Stromal cell of bone marrow (primary cell): ENCODE measurements around the gene GTF2H3.
A peak's percentile ranks its signal among the peaks of the same experiment; 100 is the strongest.

ENCODE experiments used
- DNase-seq: peaks from one replicate; pipeline ENCODE4 v3.0.0-alpha.2; 2012; ENCODE audit warnings: low read depth

Gene GTF2H3

DNA sequence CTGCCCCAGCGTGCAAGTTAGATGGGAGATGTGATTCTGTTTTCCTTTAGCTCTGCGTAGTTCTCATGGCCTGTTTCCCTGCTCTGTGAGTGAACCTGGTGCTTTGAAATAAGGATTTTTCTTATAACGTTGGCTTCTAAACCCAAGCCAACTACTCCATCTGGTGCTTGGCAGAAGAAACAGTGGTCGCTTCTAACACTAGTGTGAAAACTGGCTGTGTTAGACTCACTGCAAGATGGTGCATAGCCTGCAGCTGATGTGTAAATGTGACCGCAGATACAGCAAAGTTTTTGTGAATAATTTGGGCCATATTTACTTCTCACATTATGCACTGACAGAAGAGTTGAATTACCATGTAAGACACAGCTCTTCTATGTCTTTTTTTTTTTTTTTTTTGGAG, 12.2 kb downstream of the GTF2H3 start:
- no peak for DNase-seq

DNA sequence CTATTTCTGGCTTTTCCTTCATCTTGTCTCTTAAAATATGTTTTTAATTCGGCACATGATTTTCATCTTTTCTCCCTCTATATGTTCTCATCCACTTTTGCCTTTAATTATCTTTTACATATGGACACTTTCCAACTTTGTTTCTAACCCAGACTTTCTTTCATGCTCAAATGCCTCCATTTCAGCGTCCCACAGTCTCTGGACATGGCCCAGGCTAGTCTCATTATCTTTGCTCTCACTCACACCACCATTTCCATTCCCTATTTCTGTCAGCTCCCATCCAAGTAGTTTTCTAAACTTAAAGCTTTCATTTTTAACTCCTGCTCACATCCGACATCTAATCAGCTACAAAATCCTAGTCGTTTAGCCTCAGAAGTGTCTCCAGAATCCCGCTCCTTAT, 14.8 kb downstream of the GTF2H3 start:
- no peak for DNase-seq

DNA sequence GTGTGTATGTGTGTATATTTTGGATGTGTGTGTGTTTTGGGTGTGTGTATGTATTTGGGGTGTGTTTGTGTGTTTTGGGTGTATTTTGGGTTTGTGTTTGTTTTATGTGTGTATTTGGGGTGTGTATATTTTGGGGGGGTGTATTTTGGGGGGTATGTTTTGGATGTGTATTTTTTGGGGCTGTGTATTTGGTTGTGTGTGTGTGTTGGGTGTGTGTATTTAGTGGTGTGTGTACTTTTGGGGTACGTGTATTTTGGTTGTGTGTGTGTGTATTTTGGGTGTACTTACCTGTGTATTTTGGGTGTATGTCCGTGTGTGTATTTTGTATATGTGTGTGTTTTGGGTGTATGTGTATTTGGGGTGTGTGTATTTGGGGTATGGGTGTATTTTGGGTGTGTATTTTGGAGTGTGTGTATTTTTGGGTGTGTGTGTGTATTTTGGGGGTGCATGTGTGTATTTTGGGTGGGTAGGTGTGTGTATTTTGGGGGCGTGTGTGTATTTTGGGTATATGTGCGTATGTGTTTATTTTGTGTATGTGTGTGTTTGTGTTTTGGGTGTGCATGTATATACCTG, 20.6 kb downstream of the GTF2H3 start:
- no peak for DNase-seq

DNA sequence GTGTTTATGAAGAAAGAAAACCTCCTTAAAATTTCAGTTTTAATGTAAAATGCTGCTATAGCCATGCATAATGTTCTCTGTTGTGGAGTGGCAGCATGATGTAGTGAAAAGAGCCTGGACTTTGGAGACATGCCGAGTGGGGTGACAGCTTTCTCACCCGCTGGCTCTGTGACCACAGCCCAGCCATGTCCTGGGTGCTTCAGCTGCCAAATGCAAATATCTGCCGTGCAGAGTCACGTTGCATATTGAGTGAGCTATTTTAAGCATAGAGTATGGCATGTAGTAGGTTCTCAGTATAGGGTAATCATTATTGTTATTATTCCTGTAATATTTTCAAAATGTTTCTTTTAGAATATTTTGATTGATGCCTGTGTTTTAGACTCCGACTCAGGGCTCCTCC, 21.8 kb downstream of the GTF2H3 start:
- DNase-seq: no peak

DNA sequence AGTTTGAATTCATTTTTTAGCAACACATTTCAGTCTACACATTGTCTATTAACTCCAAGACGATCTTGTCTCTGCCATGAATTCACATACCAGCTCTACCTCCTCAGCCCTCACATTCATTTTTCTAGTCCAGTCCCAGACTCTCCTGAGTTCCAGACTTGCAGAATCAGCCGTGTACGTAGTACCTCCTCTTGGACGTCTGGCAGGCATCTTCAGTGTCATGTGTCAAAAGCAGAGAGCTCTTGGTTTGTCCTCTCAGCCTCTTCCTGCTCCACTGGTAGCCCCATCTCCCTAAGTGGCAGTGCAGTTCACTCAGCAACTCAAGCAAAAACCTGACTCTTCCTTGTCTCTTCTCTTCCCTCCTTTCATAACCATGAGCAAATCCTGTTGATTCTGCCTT, 22.8 kb downstream of the GTF2H3 start:
- no peak for DNase-seq

DNA sequence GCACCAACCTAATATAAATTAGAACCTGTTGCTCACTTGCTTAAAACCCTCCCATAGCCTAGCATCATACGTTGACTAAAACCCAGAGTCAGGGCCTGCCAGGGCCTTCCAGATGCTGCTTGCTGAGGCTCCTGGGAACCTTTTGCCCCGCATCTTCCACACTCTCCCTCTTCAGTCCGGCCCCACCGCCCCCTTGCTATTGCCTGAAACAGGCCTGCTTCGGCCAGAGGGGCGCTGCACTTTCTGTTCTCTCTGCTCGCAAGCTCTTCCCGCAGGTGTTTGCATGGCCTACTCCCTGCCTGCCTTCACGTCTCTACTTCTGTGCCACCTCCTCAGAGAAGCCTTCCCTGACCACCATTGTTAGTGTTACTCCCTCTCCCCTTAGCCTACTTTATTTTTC, 23.6 kb downstream of the GTF2H3 start:
- DNase-seq: no peak

DNA sequence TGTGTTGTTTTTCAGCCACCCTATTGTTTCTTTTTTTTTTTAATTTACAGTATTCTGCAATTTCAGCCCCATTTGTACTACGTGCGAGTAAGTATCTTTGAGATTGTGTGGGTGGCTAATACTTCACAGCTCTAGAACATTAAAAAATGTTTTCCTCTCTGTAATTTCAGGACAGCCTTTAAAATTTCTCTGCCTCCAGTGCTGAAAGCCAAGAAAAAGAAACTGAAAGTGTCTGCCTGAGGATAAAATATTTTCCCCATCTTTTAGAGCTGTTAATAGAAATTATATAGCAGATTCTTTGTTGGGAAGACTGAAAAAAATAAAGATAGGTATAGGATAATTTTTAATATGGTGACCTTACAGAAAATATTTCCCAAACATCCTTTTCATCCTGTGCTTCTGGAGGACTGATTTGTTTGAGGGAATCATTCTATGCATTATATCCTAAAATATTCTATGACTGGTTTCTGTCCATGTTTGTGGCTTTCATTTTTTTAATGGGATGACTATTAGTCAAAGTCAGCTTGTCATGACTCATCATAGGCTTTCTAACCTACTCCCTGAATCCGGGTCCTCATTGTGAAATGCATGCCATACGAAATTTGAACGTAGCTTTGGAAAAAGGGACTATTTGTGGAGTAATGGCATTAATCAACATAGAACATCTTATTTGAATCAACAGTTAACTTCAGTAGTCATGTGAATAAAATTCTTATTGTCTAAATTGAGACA, 26.5 kb downstream of the GTF2H3 start:
- peak; percentile 92 for DNase-seq

DNA sequence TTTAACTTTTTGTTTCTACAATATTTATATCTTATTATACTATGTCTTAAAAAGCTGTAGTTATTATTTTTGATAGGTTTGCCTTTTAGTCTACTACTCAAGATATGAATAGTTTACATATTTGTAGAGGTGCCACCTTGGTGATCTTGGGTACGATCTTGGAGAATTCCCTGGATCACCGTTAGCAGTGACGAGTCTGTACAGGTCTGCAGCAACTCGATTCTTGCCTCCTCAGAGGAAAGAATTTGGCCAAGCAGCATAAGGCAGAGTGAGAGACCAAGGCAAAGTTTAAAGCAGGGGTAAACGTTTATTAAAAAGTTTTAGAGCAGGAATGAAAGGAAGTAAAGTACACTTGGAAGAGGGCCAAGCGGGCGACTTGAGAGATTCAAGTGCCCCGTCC, 34.1 kb downstream of the GTF2H3 start:
- no peak for DNase-seq

DNA sequence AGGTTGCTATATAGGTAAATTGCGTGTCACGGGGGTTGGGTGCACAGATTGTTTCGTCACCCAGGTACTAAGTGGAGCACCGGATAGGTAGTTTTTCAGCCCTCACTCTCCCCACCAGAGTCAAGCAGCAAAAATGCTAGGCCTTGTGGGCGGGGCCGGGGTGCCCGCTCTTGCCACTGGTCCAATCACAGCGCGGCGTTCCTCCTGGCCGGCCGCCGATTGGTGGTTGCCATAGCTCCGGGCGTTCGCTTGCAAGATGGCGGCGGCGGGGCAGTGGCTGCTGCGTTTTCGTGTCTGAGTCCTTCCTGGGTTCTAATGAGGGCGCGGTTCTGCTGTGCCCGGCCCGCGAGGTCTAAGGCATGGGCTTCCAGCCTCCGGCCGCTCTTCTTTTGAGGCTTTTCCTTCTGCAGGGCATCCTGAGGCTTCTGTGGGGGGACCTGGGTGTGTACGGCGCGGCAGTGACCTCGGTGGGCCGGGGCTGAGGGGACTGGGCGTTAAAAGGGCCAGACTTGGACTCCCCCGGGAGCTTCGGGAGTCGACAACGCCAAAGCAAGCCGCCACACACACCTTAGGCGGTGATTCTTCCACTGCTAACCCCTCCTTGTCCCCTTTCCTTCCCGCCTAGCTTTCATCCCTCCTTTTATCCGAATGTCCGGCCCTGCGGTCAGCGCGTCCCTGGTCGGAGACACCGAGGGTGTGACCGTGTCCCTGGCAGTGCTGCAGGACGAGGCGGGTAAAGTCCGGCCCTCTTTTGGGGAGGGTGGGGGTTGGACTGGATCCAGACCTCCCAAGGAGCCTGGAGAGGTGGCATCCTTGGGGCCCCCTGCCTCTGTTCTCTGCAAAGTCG, 37.5 kb downstream of the GTF2H3 start, which contains the start of gene TCTN2:
TSS of gene TCTN2 (plus strand) at position 232 of the 847 bp plus-strand sequence. CDS start at position 360, 128 bp downstream.
- DNase-seq: peak; percentile 88

DNA sequence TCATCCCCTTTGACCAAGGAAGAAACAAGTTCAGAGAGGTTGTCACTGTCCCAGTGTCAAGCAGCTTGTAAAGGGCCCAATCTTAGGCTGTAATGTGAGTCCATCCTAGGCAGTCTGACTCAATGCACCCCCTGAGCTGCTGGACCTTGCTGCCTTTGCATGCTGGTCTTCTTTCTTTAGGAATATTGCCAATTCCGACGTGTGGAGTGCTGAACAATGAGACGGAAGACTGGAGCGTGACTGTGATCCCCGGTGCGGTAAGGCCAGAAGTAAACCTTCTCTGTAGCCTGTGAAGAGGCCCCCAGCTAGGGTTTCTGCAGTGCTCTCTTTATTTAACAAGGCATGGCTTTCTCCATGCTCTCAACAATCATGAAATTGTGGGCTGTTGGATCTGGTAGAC, 38.2 kb downstream of the GTF2H3 start:
- no peak for DNase-seq

DNA sequence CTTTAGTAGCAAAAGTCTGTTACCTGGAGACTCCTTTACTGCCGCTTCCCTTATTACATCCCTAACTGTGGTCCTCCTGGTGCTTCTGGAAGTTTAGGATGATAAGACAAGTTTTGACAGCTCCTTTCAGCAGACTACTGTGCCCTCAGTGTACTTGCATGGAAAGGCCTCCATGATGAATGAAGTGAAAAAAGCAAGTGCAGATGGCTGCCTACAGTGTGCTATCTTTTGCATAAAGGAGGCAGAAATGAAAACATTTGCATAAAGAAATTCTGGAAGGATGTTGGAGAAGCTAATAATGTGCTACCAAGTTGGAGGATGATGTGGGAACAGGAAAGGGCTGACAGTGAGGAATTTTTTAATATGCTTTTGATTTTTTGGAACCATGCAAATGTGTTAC, 41.8 kb downstream of the GTF2H3 start:
- no peak for DNase-seq

DNA sequence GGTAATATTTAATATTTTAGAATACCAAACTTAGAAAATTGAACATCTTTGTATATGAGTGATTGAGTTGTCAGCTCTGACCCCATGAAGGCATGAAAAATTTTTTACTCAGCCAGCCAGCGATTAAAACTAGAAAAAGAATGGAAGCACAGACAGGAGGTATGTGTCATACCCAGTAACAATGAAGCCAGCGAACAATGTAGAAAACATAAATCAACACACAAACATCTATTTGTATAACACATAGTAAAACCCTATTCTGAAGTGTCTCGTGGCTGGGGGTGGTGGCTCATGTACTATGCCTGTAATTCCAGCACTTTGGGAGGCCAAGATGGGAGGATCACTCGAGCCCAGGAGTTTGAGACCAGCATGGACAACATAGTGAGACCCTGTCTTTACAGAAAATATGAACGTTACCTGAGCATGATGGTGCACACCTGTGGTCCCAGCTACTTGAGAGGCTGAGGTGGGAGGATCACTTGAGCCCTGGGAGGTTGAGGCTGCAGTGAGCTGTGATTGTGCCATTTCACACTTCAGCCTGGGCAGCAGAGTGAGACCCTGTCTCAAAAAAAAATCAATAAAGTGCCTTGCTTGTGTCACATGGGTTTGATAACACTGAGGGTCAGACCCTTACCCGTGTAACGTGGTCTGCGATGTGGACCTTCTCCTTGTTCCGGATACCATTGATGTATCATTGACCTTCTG, 43.1 kb downstream of the GTF2H3 start:
- no peak for DNase-seq

DNA sequence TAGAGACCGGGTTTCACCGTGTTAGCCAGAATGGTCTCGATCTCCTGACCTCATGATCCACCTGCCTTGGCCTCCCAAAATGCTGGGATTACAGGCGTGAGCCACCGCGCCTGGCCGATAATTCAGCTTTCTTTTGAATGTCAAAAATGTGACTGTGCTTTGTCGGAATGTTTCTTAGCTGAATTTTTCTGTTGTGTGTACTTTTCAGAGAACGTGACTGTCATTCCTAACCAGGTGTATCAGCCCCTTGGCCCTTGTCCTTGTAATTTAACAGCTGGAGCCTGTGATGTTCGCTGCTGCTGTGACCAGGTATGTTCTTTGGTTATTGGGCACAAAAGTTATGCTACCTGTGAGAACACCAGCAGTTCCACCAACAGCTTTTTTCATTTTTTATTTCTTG, 45.4 kb downstream of the GTF2H3 start:
- no peak for DNase-seq

DNA sequence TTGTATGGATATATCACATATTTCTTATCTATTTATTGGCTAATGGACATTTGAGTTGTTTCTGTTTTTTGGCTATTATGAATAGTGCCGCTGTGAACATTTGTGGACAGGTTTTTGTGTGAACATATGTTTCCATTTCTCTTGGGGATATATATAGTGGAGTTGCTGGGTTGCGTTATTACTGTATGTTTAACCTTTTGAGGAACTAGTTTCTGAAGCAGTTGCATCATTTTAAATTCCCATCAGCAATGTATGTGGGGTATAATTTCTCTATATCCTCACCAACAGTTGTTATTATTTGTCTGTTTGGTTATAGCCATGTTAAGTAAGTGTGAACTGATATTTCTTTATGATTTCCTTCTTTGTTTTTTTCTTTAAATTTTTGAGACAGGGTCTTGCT, 48.0 kb downstream of the GTF2H3 start:
- no peak for DNase-seq

DNA sequence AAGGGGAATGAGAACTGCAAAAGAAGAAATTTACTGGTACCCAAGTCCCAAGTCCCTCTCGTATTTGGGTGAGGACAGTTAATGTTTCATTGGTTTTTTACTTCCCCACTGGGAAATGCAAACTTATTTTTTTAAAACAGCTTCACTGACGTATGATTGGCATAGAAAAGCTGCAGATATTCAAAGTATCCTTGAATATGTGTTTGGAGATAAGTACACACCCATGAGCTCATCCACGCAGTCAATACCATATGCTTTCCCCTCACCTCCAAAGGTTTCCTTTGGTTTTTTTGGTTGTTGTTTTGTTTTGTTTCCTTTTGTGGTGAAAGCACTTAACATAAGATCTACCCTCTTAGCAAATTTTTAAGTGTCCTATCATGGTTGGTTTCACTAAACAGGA, 50.3 kb downstream of the GTF2H3 start:
- no peak for DNase-seq

DNA sequence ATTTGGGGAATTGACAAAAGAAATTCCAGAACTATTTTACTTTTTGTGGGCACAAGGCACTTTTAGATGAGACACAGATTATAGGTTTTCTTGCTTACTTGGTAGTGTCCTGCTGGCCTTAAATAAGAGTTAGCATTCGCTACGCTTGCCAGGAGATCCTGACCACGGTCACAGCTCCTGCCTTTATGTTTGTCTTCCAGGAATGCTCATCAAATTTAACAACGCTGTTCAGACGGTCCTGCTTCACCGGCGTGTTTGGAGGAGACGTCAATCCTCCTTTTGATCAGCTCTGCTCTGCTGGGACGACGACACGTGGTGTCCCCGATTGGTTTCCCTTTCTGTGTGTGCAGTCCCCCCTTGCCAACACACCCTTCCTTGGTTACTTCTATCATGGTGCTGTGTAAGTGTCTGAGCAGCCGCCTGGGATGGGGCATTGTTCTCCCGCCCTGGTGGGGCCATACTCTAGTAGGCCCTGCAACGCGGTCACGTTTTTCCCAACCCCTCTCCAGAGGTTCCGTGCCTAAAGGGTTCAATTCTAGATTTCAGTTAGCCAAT, 53.1 kb downstream of the GTF2H3 start:
- no peak for DNase-seq

DNA sequence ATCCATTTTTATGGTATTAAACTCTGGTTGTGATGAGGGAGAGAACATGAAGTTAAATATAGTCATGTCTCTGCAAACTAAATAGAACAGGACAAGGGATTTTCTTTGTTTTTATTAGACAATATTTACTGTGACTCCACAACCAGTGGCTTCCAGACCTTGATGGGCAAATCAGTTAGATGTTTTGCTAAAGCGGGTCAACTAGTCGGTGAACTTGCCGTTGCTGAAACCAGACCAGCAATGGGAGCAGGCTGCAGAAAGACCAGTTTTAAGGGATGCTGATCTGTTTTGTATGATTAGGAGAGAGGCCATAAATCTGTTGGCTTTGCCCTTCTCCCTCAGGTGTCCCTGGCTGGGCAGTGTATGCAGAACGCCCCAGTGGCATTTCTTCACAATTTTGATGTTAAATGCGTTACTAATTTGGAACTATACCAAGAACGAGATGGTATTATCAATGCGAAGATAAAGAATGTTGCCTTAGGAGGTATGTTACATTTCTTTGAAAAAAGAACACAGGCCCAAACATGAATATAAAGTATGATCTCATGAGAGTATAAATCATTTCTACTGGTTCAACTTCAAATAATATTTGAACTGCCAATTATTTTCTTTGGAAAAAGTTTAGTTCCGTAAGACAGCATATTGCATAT, 56.7 kb downstream of the GTF2H3 start:
- no peak for DNase-seq

DNA sequence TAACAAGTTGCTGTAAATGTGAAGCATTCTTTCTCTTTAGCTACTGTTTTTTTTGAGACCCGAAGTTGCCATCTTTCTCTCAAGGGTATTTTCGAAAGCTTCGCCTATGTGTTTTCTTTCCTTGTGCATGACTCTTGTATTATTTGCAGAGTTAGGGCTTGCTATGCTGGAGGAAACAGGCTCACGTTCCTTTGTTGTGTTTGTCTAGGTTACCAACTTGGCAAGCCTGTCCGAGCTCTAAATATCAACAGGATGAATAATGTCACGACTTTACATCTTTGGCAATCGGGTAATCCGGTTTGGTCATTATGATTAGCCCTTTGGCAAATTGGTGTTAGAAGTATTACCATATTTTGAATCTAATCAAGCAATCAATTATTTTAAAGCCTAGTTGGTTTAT, 62.6 kb downstream of the GTF2H3 start:
- no peak for DNase-seq

DNA sequence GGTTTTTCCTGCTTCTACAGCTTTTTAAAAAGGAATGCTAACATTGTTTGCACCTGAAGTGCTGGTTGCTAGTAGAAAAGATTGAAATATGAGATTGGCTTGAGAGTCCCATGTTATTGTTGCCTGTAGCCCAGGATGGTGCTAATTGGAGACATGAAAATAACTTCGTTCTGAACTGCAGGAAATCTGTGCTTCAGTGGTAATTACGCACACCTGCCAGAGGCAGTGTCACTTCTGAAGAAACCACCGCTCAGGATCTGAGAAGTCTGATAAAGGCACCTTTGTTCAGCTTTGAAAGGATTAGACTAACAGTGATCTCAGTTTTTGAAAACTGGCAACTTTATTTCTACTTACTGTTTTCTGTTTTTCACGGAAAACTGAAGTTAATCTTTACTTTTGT, 63.0 kb downstream of the GTF2H3 start:
- DNase-seq: no peak

DNA sequence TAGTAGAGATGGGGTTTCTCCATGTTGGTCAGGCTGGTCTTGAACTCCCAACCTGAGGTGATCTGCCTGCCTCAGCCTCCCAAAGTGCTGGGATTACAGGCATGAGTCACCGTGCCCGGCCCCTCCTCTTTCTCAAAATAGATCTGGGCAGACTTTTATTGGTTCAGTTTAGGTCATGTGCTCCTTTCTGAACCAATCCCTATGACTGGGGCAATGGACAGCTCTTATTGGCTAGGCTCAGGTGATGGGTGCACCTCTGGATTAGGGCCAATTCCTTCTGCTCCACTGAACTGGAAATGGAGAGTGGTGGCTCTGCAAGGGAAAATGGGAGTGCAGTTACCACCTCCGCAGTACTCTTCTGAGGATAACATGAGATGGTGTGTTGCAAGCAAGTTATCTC, 72.3 kb downstream of the GTF2H3 start:
- DNase-seq: no peak

DNA sequence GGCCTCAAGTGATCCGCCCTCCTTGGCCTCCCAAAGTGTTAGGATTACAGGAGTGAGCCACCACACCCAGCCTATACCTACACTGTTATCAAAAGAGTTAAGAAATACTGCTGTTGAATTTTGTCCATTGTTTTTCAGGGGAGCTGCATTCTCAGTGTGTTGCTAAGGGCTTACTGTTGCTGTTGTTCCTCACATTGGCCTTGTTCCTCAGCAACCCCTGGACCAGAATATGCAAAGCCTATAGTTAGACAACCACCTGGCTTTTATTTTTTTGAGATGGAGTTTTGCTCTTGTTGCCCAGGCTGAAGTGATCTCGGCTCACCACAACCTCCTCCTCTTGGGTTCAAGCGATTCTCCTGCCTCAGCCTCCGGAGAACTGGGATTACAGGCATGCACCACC, 73.8 kb downstream of the GTF2H3 start:
- DNase-seq: no peak
